SK-N-SH (cell line): ENCODE results near the gene SAPCD2. TPM values are rescaled to one million over a fixed set of nuclear protein-coding genes. Genes with fewer than 3 reads are reported as not detected.

Experiments used
- CTCF ChIA-PET: fragments of 300-600, 350-600 bp; formaldehyde crosslinking; extraction: SDS; loops from one replicate; lab custom pipeline; 2021; lab: Yijun Ruan, JAX
- POLR2A ChIA-PET: fragments of 350-600 bp; sonication (Branson Sonifier 250); formaldehyde crosslinking; extraction: SDS; loops from one replicate; lab custom pipeline; 2020; ENCODE audit warnings: antibody characterized with exemption, inconsistent platforms; lab: Yijun Ruan, JAX
- DNase-seq: peaks from one replicate; pipeline ENCODE4 v3.0.0; 2012
- H2AFZ ChIP-seq: fragments of 200-600 bp; sonication (generic); 2 replicates; pipeline ENCODE4 v1.8.1; 2016; ENCODE audit warnings: antibody characterized with exemption, mild to moderate bottlenecking, low read depth
- H3F3A ChIP-seq: fragments of 200-600 bp; sonication (generic); replicated peaks from 2 replicates; pipeline ENCODE3; 2016; ENCODE audit warnings: antibody characterized with exemption, mild to moderate bottlenecking; ENCODE audit not compliant: insufficient read depth
- H3K27ac ChIP-seq, 2 experiments: fragments of 200-500 bp in 1 of 2; fragments of 200-600 bp in 1 of 2; sonication (Bioruptor generic) in 1 of 2; sonication (generic), shearing (Covaris generic) in 1 of 2; 2 replicates each; pipeline versions ENCODE4 v1.5.1 to v1.6.1; 2014 to 2016; ENCODE audit warnings: low read depth in 2 of 2, inconsistent platforms in 1 of 2, low read length in 1 of 2, mild to moderate bottlenecking in 1 of 2, mixed read lengths in 1 of 2
- H3K27me3 ChIP-seq: fragments of 200-600 bp; sonication (generic), shearing (Covaris generic); 2 replicates; pipeline ENCODE4 v1.6.1; 2016; ENCODE audit warnings: mixed run types; ENCODE audit not compliant: insufficient read depth
- H3K36me3 ChIP-seq, 2 experiments: fragments of 200-500 bp in 1 of 2; fragments of 200-600 bp in 1 of 2; sonication (Bioruptor generic) in 1 of 2; sonication (generic) in 1 of 2; replicated peaks in 1 of 2; 2 replicates each; pipeline versions ENCODE3 to v1.5.1; 2014 to 2016; ENCODE audit warnings: low read length in 1 of 2, mild to moderate bottlenecking in 1 of 2; ENCODE audit not compliant: insufficient read depth in 2 of 2, control insufficient read depth in 1 of 2
- H3K4me1 ChIP-seq, 2 experiments: fragments of 200-500 bp in 1 of 2; fragments of 200-600 bp in 1 of 2; sonication (Bioruptor generic) in 1 of 2; sonication (generic), shearing (Covaris generic) in 1 of 2; 2 replicates each; pipeline versions ENCODE4 v1.5.1 to v1.6.1; 2014 to 2016; ENCODE audit warnings: low read depth in 1 of 2, low read length in 1 of 2, mixed run types in 1 of 2; ENCODE audit not compliant: insufficient read depth in 2 of 2, control insufficient read depth in 1 of 2
- H3K4me2 ChIP-seq: fragments of 200-600 bp; sonication (generic), shearing (Covaris generic); 2 replicates; pipeline ENCODE4 v1.6.1; 2017; ENCODE audit warnings: mixed run types
- H3K4me3 ChIP-seq, 2 experiments: fragments of 200-500 bp in 1 of 2; fragments of 200-600 bp in 1 of 2; sonication (Bioruptor generic) in 1 of 2; sonication (generic), shearing (Covaris generic) in 1 of 2; 2 replicates each; pipeline versions ENCODE4 v1.5.1 to v1.8.1; 2014 to 2016; ENCODE audit warnings: low read depth in 2 of 2, inconsistent platforms in 1 of 2, low read length in 1 of 2, mild to moderate bottlenecking in 1 of 2, mixed read lengths in 1 of 2, moderate library complexity in 1 of 2
- H3K79me2 ChIP-seq: fragments of 200-600 bp; sonication (generic); 2 replicates; pipeline ENCODE4 v1.8.1; 2017; ENCODE audit warnings: mild to moderate bottlenecking; ENCODE audit not compliant: insufficient read depth
- H3K9ac ChIP-seq: fragments of 200-600 bp; sonication (generic); 2 replicates; pipeline ENCODE4 v1.6.1; 2017; ENCODE audit warnings: mixed run types
- H3K9me2 ChIP-seq: fragments of 200-600 bp; sonication (generic); 2 replicates; pipeline ENCODE4 v1.6.1; 2017; ENCODE audit warnings: mixed run types
- H3K9me3 ChIP-seq: fragments of 200-600 bp; sonication (generic); 2 replicates; pipeline ENCODE4 v1.6.1; 2017; ENCODE audit warnings: mixed run types, mild to moderate bottlenecking, moderate library complexity
- H4K20me1 ChIP-seq: fragments of 200-600 bp; sonication (generic); 2 replicates; pipeline ENCODE4 v1.6.1; 2017; ENCODE audit warnings: mild to moderate bottlenecking, mixed run types; ENCODE audit not compliant: insufficient read depth
- ELF1 ChIP-seq: IDR thresholded peaks from 2 replicates; pipeline ENCODE4 v1.4.0; 2012
- EP300 ChIP-seq, 2 experiments: IDR thresholded peaks; 2 replicates each; pipeline versions ENCODE4 v1.4.0 to v1.6.1; 2012; ENCODE audit warnings: borderline replicate concordance in 1 of 2, low read depth in 1 of 2, low read length in 1 of 2
- GATA2 ChIP-seq: sonication (generic); formaldehyde crosslinking; IDR thresholded peaks from 2 replicates; pipeline ENCODE4 v1.5.0; 2020; ENCODE audit warnings: mild to moderate bottlenecking, missing genetic modification reagents
- JUND ChIP-seq: IDR thresholded peaks from 2 replicates; pipeline ENCODE4 v1.4.0; 2012
- NFIC ChIP-seq: IDR thresholded peaks from 2 replicates; pipeline ENCODE4 v1.4.0; 2012; ENCODE audit warnings: borderline replicate concordance
- NRF1 ChIP-seq: IDR thresholded peaks from 2 replicates; pipeline ENCODE4 v1.6.1; 2012; ENCODE audit warnings: low read depth, mild to moderate bottlenecking, low read length
- RFX5 ChIP-seq: IDR thresholded peaks from 2 replicates; pipeline ENCODE4 v1.6.1; 2012; ENCODE audit warnings: mild to moderate bottlenecking, improper control_type of control experiment, low read length
- SMC3 ChIP-seq: IDR thresholded peaks from 2 replicates; pipeline ENCODE4 v1.6.1; 2012; ENCODE audit warnings: low read depth, low read length, improper control_type of control experiment
- TCF12 ChIP-seq: IDR thresholded peaks from 2 replicates; pipeline ENCODE4 v1.4.0; 2012
- WGBS: methylation state at CpG from one replicate; pipeline ENCODE4 v1.1.6; 2017; ENCODE audit warnings: low lambda C conversion rate; 5-methylcytosine and 5-hydroxymethylcytosine counted together
- polyA plus RNA-seq, 3 experiments: library from polyadenylated mRNA; depleted of rRNA; stranded (reverse); fragments of >200 nt; gene quantifications; 2 replicates each; pipeline ENCODE4 v1.2.3, GENCODE V29; 2012
- TF ChIP-seq, protein P1 (sequence below): fragments of 150-350 bp; IDR thresholded peaks from 2 replicates; pipeline ENCODE4 v1.6.1; 2017; ENCODE audit warnings: antibody characterized with exemption, low read length, low read depth, borderline replicate concordance
- TF ChIP-seq, protein P2 (sequence below): IDR thresholded peaks from 2 replicates; pipeline ENCODE4 v1.4.0; 2012; ENCODE audit warnings: low read depth

Gene SAPCD2
- polyA plus RNA-seq, 1 of the 3 experiments (the other 2 are of a cell fraction): 6.0 TPM

- Histone ChIP-seq H3K27ac (no peak overlapping the region), H3K4me2 (no peak overlapping the region), H3K36me3 (peaks cover 0 to 59% of the 10 kb centered on the region in 2 experiments), H3K4me3 (no peak overlapping the region), H3K27me3 (no peaks in the 10 kb centered on the region), H3F3A (no peaks in the 10 kb centered on the region), H3K9me2 (no peaks in the 10 kb centered on the region), H3K9me3 (no peaks in the 10 kb centered on the region), H2AFZ (no peak overlapping the region), H4K20me1 (no peaks in the 10 kb centered on the region), H3K79me2 (no peaks in the 10 kb centered on the region), H3K9ac (no peak overlapping the region), H3K4me1 (peaks cover 0 to 10% of the 10 kb centered on the region in 2 experiments; a peak in 1 of 4 replicates)
- DNase-seq: no peak
- ChIA-PET CTCF (no interaction called here), POLR2A (no interaction called here)
- TF ChIP-seq ELF1 (no peak), GATA2 (no peak), RFX5 (no peak), TCF12 (no peak), NFIC (no peak), EP300 (IDR thresholded peaks at IDR 0.05; ENCODE audit: borderline replicate concordance in 1 of 2, low read depth in 1 of 2, low read length in 1 of 2) (no peak), NRF1 (no peak), JUND (no peak)
- WGBS: 96% methylated on average over 28 of the region's 28 CpGs
Measured at GRCh38 chr9:137110911-137111787, 40.8 kb upstream of the SAPCD2 start.

DNA sequence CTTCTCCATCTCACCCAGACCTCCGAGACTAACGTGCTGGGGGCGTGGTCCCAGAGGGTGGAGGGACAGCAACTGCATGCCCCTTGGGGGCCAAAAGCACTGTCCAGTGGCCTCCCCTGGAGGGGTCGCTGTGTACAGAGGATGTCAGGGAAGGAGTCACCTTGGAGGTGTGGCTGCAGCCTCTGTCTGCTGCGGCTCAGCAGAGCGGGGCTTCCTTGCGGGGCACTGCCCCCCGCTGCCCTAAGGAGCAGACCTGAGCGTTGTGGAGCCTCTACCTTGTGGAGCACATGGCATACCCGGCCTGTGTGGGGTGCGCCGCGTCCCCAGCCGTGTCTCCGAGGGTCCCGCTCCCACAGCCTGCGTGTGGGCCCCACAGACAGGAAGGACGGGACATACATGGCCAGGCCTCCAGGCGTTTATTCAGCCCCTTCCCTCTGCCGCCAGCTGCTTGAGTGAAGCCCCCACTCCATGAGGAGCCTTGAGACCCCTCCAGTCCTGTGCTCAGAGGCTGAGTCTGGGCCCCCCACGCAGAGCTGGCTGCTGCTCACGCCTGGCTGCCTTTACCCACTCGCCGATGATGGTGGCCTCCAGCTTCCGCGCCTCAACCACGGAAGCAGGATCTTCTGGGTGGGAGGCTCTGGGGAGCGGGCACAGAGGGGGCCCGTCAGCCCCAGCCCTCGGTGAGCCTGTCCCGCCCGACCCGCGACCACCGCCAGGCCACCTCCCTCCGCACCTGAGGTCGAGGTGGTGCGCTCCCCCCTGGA is 40.0 kb upstream of the SAPCD2 start:
- Histone ChIP-seq H3K79me2 (no peaks in the 10 kb centered on the region), H3K4me1 (peaks cover 0 to 8% of the 10 kb centered on the region in 2 experiments; a peak in 1 of 4 replicates), H3K36me3 (peaks cover 0 to 62% of the 10 kb centered on the region in 2 experiments), H3K4me2 (no peak overlapping the region)
- DNase-seq: no peak
- TF ChIP-seq RFX5: no peak
- TF ChIP-seq, protein P1, sequence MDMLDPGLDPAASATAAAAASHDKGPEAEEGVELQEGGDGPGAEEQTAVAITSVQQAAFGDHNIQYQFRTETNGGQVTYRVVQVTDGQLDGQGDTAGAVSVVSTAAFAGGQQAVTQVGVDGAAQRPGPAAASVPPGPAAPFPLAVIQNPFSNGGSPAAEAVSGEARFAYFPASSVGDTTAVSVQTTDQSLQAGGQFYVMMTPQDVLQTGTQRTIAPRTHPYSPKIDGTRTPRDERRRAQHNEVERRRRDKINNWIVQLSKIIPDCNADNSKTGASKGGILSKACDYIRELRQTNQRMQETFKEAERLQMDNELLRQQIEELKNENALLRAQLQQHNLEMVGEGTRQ: no peak
- TF ChIP-seq, protein P2, sequence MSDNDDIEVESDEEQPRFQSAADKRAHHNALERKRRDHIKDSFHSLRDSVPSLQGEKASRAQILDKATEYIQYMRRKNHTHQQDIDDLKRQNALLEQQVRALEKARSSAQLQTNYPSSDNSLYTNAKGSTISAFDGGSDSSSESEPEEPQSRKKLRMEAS: no peak
- TF ChIP-seq SMC3: no peak
- TF ChIP-seq, all 33 proteins: peak for 0
- CTCF ChIA-PET: no interaction called here
- Histone ChIP-seq H3K9me3 (no peaks in the 10 kb centered on the region), H3K27me3 (no peaks in the 10 kb centered on the region), H3K27ac (no peak overlapping the region), H3F3A (no peaks in the 10 kb centered on the region), H3K9me2 (no peaks in the 10 kb centered on the region), H3K4me3 (no peak overlapping the region), H2AFZ (no peak overlapping the region), H4K20me1 (no peaks in the 10 kb centered on the region), H3K9ac (no peak overlapping the region)
- 91% methylated on average over 18 of the region's 38 CpGs for WGBS
- POLR2A ChIA-PET: no interaction called here
